NCI-H1105 (cell line): Measurements from ENCODE around the gene RALGPS1.

Source experiments
- DNase-seq: peaks from one replicate; lab custom pipeline; 2025; lab: John Stamatoyannopoulos, UW

Gene RALGPS1, protein sequence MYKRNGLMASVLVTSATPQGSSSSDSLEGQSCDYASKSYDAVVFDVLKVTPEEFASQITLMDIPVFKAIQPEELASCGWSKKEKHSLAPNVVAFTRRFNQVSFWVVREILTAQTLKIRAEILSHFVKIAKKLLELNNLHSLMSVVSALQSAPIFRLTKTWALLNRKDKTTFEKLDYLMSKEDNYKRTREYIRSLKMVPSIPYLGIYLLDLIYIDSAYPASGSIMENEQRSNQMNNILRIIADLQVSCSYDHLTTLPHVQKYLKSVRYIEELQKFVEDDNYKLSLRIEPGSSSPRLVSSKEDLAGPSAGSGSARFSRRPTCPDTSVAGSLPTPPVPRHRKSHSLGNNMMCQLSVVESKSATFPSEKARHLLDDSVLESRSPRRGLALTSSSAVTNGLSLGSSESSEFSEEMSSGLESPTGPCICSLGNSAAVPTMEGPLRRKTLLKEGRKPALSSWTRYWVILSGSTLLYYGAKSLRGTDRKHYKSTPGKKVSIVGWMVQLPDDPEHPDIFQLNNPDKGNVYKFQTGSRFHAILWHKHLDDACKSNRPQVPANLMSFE

DNA sequence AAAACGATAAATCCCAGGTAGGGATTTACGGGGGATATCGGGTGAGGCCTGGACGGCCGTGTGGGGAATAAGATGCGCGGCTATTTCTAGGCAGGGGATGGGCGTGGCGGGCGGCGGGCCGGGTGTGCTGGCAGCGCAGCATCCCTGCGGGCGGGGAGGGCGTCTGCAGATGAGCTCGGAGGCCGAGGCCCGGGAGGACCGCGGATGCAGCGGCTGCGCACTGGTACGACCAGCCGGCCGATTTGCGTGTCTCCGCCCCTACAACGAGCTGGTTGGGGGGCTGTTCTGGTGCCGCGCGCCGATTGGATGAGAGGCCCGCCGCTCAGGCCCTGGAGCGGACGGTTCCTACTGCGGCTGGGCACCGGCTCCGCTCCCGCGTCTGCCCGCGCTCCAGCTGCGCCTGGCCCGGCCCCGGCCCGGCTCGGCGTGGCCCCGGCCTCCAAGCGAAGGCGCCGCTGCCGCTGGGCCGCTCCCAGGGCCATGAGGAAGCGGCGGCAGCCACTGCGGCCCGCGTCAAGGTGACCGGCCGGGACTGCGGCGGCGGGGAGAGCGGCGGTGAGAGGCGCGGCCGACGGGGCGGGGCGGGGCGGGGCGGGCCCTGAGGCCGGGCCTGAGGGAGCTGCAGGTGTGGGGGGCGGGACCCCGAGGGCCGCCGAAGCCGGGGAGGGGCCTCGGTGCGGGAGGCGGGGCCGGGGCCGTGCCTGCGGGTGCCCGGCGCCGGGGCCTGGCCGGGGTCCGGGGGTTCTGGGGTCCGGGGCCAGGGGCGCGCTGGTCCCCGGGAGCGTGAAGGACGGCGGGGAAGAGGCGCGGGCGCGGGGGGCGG is at the start of gene RALGPS1:
RALGPS1 (plus strand) TSS at position 325 of the 823 bp plus-strand sequence. CDS start 47,508 bp downstream, outside the sequence.
- peak; percentile 95 for DNase-seq

GRCh38 chr9:126869368-126869767 is 45.2 kb upstream of the RALGPS1 start:
- DNase-seq, result no peak

- DNase-seq, result no peak
Observed at GRCh38 chr9:126872516-126872915, 42.1 kb upstream of the RALGPS1 start.

- no peak for DNase-seq
Observed at GRCh38 chr9:126874546-126875314, 39.9 kb upstream of the RALGPS1 start.

DNA sequence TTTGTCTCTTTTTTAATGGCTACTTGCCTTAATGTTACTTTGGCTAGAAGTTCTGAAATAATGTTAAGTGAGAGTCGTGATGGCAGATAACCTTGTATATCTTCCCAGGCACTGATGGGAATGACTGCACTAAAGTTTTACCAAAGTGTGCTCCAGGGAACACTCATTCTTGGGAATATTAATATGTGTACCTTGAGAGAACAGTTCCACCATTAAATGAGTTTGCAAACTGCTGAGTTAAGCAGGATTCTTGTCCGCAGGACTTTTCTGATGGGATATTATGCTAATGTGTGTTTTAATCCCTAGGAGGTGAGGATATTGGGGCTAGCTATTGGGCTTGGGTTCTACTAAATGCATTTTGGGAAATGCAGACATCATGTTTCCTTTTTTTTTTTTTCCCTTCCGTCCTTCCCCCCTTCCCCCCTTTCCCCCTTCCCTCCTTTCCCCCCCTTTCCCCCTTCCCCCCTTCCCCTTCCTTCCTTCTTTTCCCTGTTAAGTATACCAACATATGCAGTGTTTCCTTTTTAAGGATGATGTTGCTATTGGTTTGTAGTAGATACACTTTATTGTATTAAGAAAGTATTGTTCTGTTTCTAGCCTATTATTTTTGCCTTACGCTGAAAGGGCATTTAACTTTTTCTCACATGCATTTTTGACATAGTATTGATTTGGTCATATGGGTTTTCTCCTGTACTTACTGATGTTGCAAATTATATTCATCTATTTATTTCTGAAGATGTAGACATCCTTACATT is 38.6 kb upstream of the RALGPS1 start:
- DNase-seq, result no peak

DNA sequence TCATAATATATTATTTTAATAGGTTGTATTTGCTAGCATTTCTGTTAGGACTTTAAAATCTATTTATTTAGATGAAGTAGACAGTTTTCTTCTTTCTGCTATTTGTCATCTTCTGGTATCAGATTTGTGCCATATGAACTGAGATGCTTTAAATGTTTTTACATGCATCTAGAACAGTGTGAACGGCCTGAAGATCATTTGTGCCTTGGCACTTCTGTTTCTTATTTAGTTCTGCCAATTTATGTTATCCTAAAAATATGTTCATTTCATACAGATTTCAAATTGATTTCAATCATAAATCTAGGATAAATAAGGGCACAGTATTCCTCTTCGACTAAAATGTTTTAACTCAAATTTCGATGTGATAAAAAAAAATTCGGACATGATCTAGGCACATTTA is 38.1 kb upstream of the RALGPS1 start:
- no peak for DNase-seq

- DNase-seq, result no peak
Observed at GRCh38 chr9:126877418-126877817, 37.2 kb upstream of the RALGPS1 start.

GRCh38 chr9:126879288-126879687 is 35.3 kb upstream of the RALGPS1 start:
- no peak for DNase-seq

GRCh38 chr9:126880226-126880946 is 34.2 kb upstream of the RALGPS1 start:
- no peak for DNase-seq

GRCh38 chr9:126880947-126881332 is 33.6 kb upstream of the RALGPS1 start:
- no peak for DNase-seq

DNA sequence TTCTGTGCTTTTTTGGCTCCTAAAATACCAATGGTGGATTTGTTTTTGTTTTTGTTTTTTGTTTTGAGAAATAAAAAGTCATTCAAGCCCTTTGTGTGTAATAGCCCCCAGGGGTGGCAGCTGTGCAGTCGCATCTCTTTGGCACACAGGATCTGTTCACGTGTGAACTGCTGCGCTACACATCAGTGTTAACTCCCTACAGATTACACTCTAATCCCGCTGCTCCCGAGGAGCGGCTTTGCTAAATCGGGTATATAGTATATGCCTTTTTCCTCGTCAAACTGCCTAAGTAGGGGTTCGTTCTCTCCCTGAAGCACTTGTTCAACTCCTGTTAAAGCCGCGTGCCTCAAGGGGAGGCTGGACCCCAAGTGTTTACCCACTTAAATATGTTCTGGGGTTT is 31.8 kb upstream of the RALGPS1 start:
- no peak for DNase-seq

- DNase-seq, result no peak
Observed at GRCh38 chr9:126883636-126884035, 30.9 kb upstream of the RALGPS1 start.

DNA sequence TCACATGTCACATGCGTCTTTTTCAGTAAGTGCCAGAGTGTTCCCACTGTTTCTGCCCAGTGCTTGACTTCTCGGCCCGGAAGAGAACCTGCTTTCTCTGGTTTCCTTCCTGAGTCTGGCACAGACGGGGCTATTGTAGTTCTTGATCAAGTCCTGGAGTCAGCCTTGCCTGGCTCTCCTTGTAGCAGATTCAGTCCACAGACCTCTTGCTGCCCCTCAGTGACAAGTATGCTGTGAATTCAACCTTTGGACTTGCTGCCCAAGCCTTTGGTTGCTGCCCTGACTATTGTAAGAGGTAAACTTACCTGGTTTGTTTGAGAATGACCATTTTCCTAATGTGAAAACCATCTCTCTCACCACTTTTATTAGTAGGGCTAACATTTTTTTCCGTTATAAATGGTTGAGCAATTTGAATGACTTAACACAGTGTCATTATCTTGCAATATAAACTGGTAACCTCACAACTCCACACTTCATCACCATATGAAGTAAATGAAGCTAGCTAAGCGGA is 29.4 kb upstream of the RALGPS1 start:
- no peak for DNase-seq

- DNase-seq, result no peak
Observed at GRCh38 chr9:126886034-126886822, 28.4 kb upstream of the RALGPS1 start.

DNA sequence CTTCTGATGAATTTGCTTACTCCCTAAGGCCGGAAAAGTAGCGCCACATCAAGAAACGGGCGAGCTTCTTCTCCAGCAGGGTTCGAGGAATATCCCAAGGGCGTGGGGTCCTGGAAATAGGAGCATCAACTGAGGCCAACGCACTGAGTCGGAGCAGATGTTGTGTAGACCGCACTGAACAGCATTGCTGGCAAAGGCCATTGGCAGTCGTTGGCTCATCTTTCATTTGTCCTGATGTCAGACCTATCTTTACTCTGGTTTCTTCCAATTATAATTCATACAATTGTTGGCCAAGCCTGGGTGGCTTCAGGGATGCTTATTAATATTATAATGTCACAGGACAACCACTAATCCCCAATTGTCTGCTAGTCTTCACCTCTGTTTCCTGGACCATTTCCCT is 27.7 kb upstream of the RALGPS1 start:
- no peak for DNase-seq

- no peak for DNase-seq
Observed at GRCh38 chr9:126891676-126892075, 22.9 kb upstream of the RALGPS1 start.

DNA sequence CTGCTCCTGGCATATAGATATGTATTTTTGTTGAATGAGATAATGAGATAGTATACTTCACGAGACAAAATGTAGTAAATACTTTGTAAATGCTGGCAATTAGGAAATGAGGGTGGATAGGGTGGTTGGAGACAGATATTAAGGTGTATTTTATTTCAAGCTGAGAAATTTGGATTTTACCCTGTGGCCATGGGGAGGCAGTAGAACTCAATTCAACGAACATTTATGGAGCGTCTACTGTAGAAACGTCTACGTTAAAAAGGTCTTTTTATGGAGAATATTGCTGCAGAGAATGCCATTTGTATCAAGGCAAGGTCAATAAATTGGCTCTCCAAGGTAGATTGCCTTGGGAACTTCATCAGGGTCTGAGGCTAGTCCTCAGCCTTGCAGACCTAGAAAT is 21.5 kb upstream of the RALGPS1 start:
- DNase-seq, result no peak

DNA sequence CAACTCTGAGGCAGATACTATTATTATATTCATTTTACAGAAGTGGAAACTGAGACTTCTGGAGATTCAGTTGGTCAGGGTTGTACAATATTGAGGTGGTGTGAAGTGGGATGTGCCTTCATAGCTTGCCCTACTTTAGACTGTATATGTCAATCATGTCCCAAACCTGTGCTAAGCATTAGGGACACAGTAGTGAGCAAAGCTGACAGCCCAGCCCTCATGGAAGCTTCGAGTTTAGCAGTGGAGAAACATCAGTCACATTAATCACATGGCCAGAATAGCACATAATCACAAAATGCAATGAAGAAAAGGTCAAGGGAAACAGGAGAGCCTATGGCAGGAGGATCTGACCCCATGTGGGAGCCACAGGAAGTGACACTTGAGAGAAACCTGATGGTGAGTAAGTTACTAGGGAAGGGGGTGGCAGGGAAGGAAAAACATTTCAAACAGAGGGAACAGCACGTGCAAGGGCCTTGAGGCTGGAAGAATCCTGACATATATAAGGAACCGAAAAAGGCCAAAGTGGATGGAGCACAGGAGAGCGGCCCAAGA is 20.5 kb upstream of the RALGPS1 start:
- no peak for DNase-seq

GRCh38 chr9:126902210-126902609 is 12.4 kb upstream of the RALGPS1 start:
- DNase-seq, result no peak
